Neuronal stem cell (in vitro differentiated cells): ENCODE results near the gene E2F2.

Experiments
- DNase-seq: peaks from one replicate; pipeline ENCODE4 v3.0.0-alpha.2; 2013; ENCODE audit warnings: low spot score
- H2AFZ ChIP-seq: one replicate; pipeline ENCODE4 v1.6.1; 2013; ENCODE audit warnings: mild to moderate bottlenecking, low read length, inconsistent platforms
- H2AK5ac ChIP-seq: 2 replicates; pipeline ENCODE4 v1.6.1; 2013; ENCODE audit warnings: low read depth, mild to moderate bottlenecking, inconsistent platforms, low read length, moderate library complexity, mixed read lengths
- H2BK120ac ChIP-seq: 2 replicates; pipeline ENCODE4 v1.6.1; 2013; ENCODE audit warnings: low read depth, mild to moderate bottlenecking, inconsistent platforms, low read length, moderate library complexity, mixed read lengths
- H2BK12ac ChIP-seq: one replicate; pipeline ENCODE4 v1.6.1; 2013; ENCODE audit warnings: low read length, inconsistent platforms
- H2BK15ac ChIP-seq: 2 replicates; pipeline ENCODE4 v1.6.1; 2013; ENCODE audit warnings: mild to moderate bottlenecking, low read length, inconsistent platforms, mixed read lengths
- H2BK5ac ChIP-seq: one replicate; pipeline ENCODE4 v1.6.1; 2013; ENCODE audit warnings: inconsistent platforms, mild to moderate bottlenecking, low read length, moderate library complexity
- H3K14ac ChIP-seq: one replicate; pipeline ENCODE4 v1.6.1; 2013; ENCODE audit warnings: low read length, inconsistent platforms
- H3K18ac ChIP-seq: 2 replicates; pipeline ENCODE4 v1.6.1; 2013; ENCODE audit warnings: low read length, inconsistent platforms
- H3K23ac ChIP-seq: 2 replicates; pipeline ENCODE4 v1.6.1; 2013; ENCODE audit warnings: low read depth, mild to moderate bottlenecking, mixed read lengths, low read length, inconsistent platforms; ENCODE audit not compliant: poor library complexity
- H3K27ac ChIP-seq: replicated peaks from 3 replicates; pipeline ENCODE4 v1.5.1; 2013; ENCODE audit warnings: low read length, inconsistent platforms
- H3K27me3 ChIP-seq, 3 experiments: 2 replicates each; pipeline ENCODE4 v1.6.1; 2013; ENCODE audit warnings: low read length in 3 of 3, mild to moderate bottlenecking in 2 of 3, inconsistent platforms in 1 of 3, low read depth in 1 of 3, mixed read lengths in 1 of 3, moderate library complexity in 1 of 3; ENCODE audit not compliant: control insufficient read depth in 3 of 3, insufficient read depth in 3 of 3
- H3K36me3 ChIP-seq, 2 donors: replicated peaks in 1 of 2; 2 replicates each; pipeline ENCODE4 v1.6.1; 2013; ENCODE audit warnings: low read length in 2 of 2; ENCODE audit not compliant: control insufficient read depth in 2 of 2, insufficient read depth in 2 of 2
- H3K4ac ChIP-seq: 2 replicates; pipeline ENCODE4 v1.6.1; 2013; ENCODE audit warnings: inconsistent platforms, mild to moderate bottlenecking, low read length, moderate library complexity
- H3K4me1 ChIP-seq, 2 donors: 1 replicate in 1 of 2; 2 replicates in 1 of 2; pipeline ENCODE4 v1.6.1; 2013; ENCODE audit warnings: low read length in 2 of 2, low read depth in 1 of 2; ENCODE audit not compliant: control insufficient read depth in 2 of 2, insufficient read depth in 1 of 2
- H3K4me2 ChIP-seq: one replicate; pipeline ENCODE4 v1.6.1; 2013; ENCODE audit warnings: mild to moderate bottlenecking, low read length, inconsistent platforms; ENCODE audit not compliant: insufficient read depth, poor library complexity, severe bottlenecking
- H3K4me3 ChIP-seq, 2 donors: 2 replicates each; pipeline ENCODE4 v1.5.1; 2013; ENCODE audit warnings: low read length in 2 of 2, mild to moderate bottlenecking in 2 of 2, inconsistent platforms in 1 of 2, moderate library complexity in 1 of 2
- H3K79me1 ChIP-seq: one replicate; pipeline ENCODE4 v1.6.1; 2013; ENCODE audit warnings: low read depth, mild to moderate bottlenecking, inconsistent platforms, low read length, moderate library complexity
- H3K9ac ChIP-seq: one replicate; pipeline ENCODE4 v1.6.1; 2013; ENCODE audit warnings: mild to moderate bottlenecking, low read depth, low read length, inconsistent platforms; ENCODE audit not compliant: poor library complexity
- H3K9me3 ChIP-seq, 2 donors: replicated peaks in 1 of 2; 2 replicates each; pipeline versions ENCODE3 to v1.6.1; 2013; ENCODE audit warnings: low read length in 2 of 2, mild to moderate bottlenecking in 2 of 2, inconsistent platforms in 1 of 2, low read depth in 1 of 2, mixed read lengths in 1 of 2, moderate library complexity in 1 of 2; ENCODE audit not compliant: control insufficient read depth in 2 of 2, insufficient read depth in 1 of 2
- H4K8ac ChIP-seq: one replicate; pipeline ENCODE4 v1.6.1; 2013; ENCODE audit warnings: low read depth, mild to moderate bottlenecking, inconsistent platforms, low read length, moderate library complexity
- H4K91ac ChIP-seq: one replicate; pipeline ENCODE4 v1.6.1; 2013; ENCODE audit warnings: low read length, low read depth, mild to moderate bottlenecking, inconsistent platforms; ENCODE audit not compliant: poor library complexity
- WGBS, 2 donors: extraction: QIAGEN DNeasy Blood & Tissue Kit; methylation state at CpG; one replicate each; pipeline ENCODE4 v1.1.7; 2013; ENCODE audit warnings: missing lambda C conversion rate in 2 of 2, mixed read lengths in 1 of 2; ENCODE audit not compliant: insufficient read length in 2 of 2, insufficient replicate concordance in 1 of 2; ENCODE audit errors: extremely low coverage in 2 of 2; 5-methylcytosine and 5-hydroxymethylcytosine counted together

The E2F2 gene

DNA sequence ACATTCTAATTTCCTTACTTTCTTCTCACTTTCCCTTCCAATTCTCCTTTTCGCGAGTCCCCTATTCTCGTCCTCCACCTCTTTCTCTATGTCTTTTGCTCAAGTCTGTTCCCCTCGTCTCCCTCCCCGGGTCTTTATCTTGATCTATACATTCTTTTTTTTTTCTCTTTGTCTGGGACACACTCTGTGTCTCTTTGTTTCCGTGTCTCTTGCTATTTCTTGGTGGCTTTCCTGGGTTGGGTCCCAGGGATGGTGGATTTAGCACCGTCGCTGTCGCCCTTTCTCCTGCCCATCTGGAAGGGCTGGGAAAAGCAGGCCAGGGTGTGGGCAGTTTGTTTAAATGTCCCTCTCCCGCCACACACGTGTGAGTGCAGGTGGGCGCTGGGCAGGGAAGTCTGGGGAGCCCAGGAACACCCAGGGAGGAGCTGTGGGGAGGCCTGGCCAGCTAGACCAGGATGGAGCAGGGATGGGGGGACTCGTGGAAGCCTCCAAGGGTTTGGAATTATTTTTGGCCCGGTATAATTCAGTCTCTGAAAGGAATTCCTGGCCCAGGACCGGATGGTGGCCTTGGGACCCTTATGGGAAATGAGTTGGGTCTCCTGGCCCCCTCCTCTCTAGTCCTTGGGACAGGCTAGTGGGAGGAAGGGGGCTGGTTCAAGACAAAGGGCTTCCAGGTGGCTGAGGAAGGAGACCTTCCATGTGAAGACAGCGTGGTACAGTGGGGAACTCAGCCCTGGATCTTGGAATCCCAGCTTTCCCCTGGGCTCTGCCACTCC lies 37.8 kb upstream of the E2F2 start:
- peak overlapping the region; percentile 23 to 44 for H3K4me3 ChIP-seq
- H2AK5ac ChIP-seq, result peak overlapping the region; percentile 91
- no peaks in the 10 kb centered on the region for H3K9me3 ChIP-seq
- H3K27me3 ChIP-seq, result no peaks in the 10 kb centered on the region
- H3K4me2 ChIP-seq, result peak overlapping the region; percentile 41
- H3K23ac ChIP-seq, result no peak overlapping the region
- H3K27ac ChIP-seq, result peak overlapping the region; percentile 81
- 100% methylated on average over 2 of the region's 16 CpGs; no CpG with 5 or more reads in 1 of the 2 donors for WGBS, 2 donors
- H3K4ac ChIP-seq, result no peak overlapping the region
- H3K36me3 ChIP-seq, result no peaks in the 10 kb centered on the region
- H4K8ac ChIP-seq, result peak overlapping the region; percentile 75
- H3K4me1 ChIP-seq, result peaks cover 27 to 38% of the 10 kb centered on the region in 2 donors
- H3K18ac ChIP-seq, result peak overlapping the region; percentile 93
- peak overlapping the region; percentile 95 for H2BK120ac ChIP-seq
- peak overlapping the region; percentile 56 for H3K14ac ChIP-seq
- H3K79me1 ChIP-seq, result no peaks in the 10 kb centered on the region
- H2AFZ ChIP-seq, result peak overlapping the region; percentile 54
- no peak overlapping the region for H2BK15ac ChIP-seq
- peak overlapping the region; percentile 76 for H4K91ac ChIP-seq
- no peak for DNase-seq
- peak overlapping the region; percentile 85 for H2BK5ac ChIP-seq
- no peak overlapping the region for H2BK12ac ChIP-seq
- peak overlapping the region; percentile 75 for H3K9ac ChIP-seq

DNA sequence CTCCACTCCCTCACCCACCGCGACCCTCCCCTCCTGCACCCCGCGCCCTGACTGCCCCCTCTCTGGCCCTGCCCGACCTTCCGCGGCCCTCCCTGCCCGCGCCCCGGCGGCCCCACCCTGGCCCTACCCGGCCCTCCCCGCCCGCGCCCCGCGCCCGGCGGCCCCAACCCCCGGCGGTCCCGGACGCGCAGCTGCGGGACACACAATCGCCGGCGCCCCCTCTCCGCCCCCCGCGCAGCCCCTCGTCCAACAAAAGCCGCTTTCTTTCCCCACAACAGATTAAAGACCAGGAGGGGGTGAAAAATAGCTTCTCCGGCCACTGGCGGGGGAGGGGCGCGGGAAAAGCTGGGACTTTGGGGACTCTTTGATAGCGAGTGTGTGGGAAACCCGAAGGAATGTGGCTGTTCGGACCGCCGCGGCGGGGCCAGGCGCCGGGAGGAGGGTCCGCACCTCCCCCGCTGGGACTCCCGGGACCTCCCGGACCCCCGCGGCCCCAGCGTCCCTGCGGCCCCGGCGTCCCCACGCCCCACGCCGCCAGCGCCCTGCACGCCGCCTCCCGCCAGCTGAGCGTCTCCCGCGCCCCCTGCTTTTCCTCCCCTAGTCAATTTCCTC lies 37.1 kb upstream of the E2F2 start:
- no peak overlapping the region for H3K23ac ChIP-seq
- peaks cover 29 to 38% of the 10 kb centered on the region in 2 donors for H3K4me1 ChIP-seq
- H4K8ac ChIP-seq, result no peak overlapping the region
- H3K4ac ChIP-seq, result no peak overlapping the region
- H4K91ac ChIP-seq, result peak overlapping the region; percentile 96
- peak overlapping the region; percentile 92 for H2BK15ac ChIP-seq
- no peak overlapping the region for H3K14ac ChIP-seq
- peak overlapping the region; percentile 85 for H2BK5ac ChIP-seq
- H3K4me2 ChIP-seq, result peak overlapping the region; percentile 41
- peak overlapping the region; percentile 23 to 44 for H3K4me3 ChIP-seq
- DNase-seq, result peak; percentile 78
- peak overlapping the region; percentile 81 for H3K27ac ChIP-seq
- WGBS, 2 donors, result no CpG with 5 or more reads among the region's 66 CpGs
- peak overlapping the region; percentile 75 for H3K9ac ChIP-seq
- H2AK5ac ChIP-seq, result peak overlapping the region; percentile 97
- H2BK120ac ChIP-seq, result peak overlapping the region; percentile 95
- peak overlapping the region; percentile 94 for H3K18ac ChIP-seq
- H3K79me1 ChIP-seq, result no peaks in the 10 kb centered on the region
- H2BK12ac ChIP-seq, result peak overlapping the region; percentile 88
- no peaks in the 10 kb centered on the region for H3K36me3 ChIP-seq
- H2AFZ ChIP-seq, result peak overlapping the region; percentile 54
- H3K27me3 ChIP-seq, result no peaks in the 10 kb centered on the region
- H3K9me3 ChIP-seq, result no peaks in the 10 kb centered on the region

DNA sequence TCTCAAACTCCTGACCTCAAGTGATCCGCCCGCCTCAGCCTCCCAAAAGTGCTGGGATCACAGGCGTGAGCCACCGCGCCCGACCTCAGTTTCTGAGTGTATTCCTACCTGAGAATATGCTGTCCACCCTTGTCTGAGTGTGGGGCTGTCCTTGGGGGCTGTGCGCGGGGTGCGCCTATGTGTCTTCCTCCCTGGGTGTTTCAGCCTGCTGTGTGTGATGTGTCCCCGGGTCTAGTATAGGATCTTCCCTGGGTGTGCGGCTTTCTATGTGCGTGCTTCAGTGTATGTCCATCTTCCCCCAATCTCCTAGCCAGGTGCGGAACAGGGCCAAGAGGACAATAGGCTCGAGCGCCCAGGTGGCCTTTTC lies 36.6 kb upstream of the E2F2 start:
- H3K4ac ChIP-seq, result peak overlapping the region; percentile 24
- H2BK15ac ChIP-seq, result peak overlapping the region; percentile 92
- H4K91ac ChIP-seq, result peak overlapping the region; percentile 96
- peak overlapping the region; percentile 47 for H3K9ac ChIP-seq
- WGBS, 2 donors, result no CpG with 5 or more reads among the region's 15 CpGs
- peak overlapping the region; percentile 41 for H3K4me2 ChIP-seq
- DNase-seq, result no peak
- peak overlapping the region; percentile 54 for H2AFZ ChIP-seq
- no peak overlapping the region for H3K14ac ChIP-seq
- peak overlapping the region; percentile 81 for H3K27ac ChIP-seq
- H3K36me3 ChIP-seq, result no peaks in the 10 kb centered on the region
- peak overlapping the region; percentile 88 for H2BK12ac ChIP-seq
- H3K27me3 ChIP-seq, result no peaks in the 10 kb centered on the region
- H2AK5ac ChIP-seq, result peak overlapping the region; percentile 97
- H3K23ac ChIP-seq, result no peak overlapping the region
- peak overlapping the region in 1 of 2 donors; percentile 19 for H3K4me3 ChIP-seq
- H3K18ac ChIP-seq, result peak overlapping the region; percentile 94
- H3K79me1 ChIP-seq, result no peaks in the 10 kb centered on the region
- no peaks in the 10 kb centered on the region for H3K9me3 ChIP-seq
- peak overlapping the region; percentile 84 for H2BK5ac ChIP-seq
- H3K4me1 ChIP-seq, result peaks cover 27 to 37% of the 10 kb centered on the region in 2 donors
- H2BK120ac ChIP-seq, result peak overlapping the region; percentile 95
- H4K8ac ChIP-seq, result peak overlapping the region; percentile 66

DNA sequence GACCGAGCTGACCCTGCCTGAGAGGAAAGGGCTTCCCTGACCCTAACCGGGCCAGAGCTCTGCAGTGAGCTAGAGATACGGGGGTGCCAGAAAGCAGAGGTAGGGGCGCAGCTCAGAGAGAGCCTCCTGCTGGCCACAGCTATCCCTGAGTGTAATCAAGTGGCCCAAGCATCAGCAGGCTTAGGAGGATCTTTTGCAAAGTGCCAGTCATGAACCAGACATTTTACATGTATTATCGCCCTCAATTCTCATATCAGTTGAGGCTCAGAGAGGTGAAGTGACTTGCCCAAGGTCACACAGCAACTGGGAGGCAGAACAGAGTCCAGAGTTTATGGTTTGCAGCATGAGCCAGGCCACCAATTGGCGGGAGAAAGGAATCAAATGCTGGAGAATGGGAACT lies 35.3 kb upstream of the E2F2 start:
- Histone ChIP-seq H3K79me1 (no peaks in the 10 kb centered on the region), H3K23ac (no peak overlapping the region), H3K27ac (no peak overlapping the region), H2BK120ac (peak overlapping the region; percentile 35), H2AFZ (no peak overlapping the region), H2BK15ac (no peak overlapping the region), H2BK5ac (peak overlapping the region; percentile 75), H3K14ac (no peak overlapping the region), H3K4me3 (no peak overlapping the region), H3K4ac (peak overlapping the region; percentile 31), H3K27me3 (no peaks in the 10 kb centered on the region), H3K36me3 (no peaks in the 10 kb centered on the region), H3K9ac (no peak overlapping the region), H3K4me2 (no peak overlapping the region), H4K8ac (no peak overlapping the region), H3K9me3 (no peaks in the 10 kb centered on the region), H2AK5ac (peak overlapping the region; percentile 41), H3K18ac (no peak overlapping the region), H4K91ac (peak overlapping the region; percentile 90), H2BK12ac (peak overlapping the region; percentile 51), H3K4me1 (peaks cover 30 to 43% of the 10 kb centered on the region in 2 donors)
- DNase-seq, result no peak
- WGBS, 2 donors, result no CpG with 5 or more reads among the region's 6 CpGs
